SK-MEL-5 (cell line): ENCODE results near the gene CDC23. TPM values are rescaled to one million over a fixed set of nuclear protein-coding genes. Genes with fewer than 3 reads are reported as not detected.
"Not testable (repeated sequence)": the region's sequence is repeated elsewhere in the genome, so short reads cannot be mapped to it uniquely, and the experiment has no call there.

Source experiments
- DNase-seq: peaks from one replicate; pipeline ENCODE4 v3.0.0-alpha.2; 2016; ENCODE audit warnings: low read depth, low spot score
- in situ Hi-C: cut with HindIII; loops from 2 replicates; pipeline ENCODE4 v1.10.0; 2016; ENCODE audit warnings: low sequenced_read_pairs, high pct_unique_total_duplicates, low pct_unique_long_range_greater_than_20kb
- total RNA-seq: library from RNA; depleted of rRNA; stranded (reverse); fragments of >200 nt; shearing (Covaris generic); gene quantifications from 2 replicates; pipeline ENCODE4 v1.2.3, GENCODE V29; 2014; rRNA removed

Gene CDC23
- total RNA-seq, 1 experiment from 2014 or later = 36.2 TPM

DNA sequence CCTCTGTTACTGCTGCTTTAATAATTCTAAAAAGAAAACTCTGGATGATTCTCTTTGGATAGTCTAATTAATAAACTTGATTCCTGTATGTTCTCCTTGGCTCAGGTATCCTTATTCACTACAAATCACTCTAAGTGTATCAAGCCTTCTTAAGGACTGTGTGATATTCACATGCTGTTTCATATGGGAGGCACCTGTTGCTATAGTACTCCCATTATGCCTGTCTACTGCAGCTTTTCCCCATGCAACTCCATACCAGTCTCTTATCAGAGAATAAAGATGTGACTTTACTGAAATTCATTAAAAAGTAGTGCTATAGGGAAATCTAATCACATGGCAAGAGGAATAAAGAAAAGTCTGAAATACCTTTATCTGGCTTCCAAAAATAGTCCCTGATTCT lies 49.4 kb downstream of the CDC23 start:
- DNase-seq = no peak
- in situ Hi-C loops = no loop called here

GRCh38 chr5:138160706-138161105 lies 52.4 kb downstream of the CDC23 start:
- in situ Hi-C loops = no loop called here
- peak; percentile 89 for DNase-seq

DNA sequence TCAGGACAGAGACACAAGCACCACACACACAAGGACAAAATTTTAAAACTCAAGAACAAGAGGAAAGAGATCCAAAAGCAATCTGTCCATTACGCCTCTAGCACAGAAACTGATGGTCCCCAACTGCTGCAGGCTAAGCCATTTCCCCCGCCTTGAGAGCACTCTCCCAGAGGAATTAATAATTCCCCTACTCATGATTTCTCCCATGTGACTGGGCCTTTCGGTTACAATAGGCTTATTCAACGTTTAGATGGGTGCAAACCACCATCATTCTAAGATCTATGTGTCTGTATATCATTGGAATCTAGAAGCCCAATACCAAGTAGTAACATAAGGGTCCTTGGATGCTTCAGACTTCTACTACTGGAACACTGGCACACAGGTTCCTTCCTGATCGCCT lies 53.5 kb downstream of the CDC23 start:
- in situ Hi-C loops = no loop called here
- peak; percentile 91 for DNase-seq

DNA sequence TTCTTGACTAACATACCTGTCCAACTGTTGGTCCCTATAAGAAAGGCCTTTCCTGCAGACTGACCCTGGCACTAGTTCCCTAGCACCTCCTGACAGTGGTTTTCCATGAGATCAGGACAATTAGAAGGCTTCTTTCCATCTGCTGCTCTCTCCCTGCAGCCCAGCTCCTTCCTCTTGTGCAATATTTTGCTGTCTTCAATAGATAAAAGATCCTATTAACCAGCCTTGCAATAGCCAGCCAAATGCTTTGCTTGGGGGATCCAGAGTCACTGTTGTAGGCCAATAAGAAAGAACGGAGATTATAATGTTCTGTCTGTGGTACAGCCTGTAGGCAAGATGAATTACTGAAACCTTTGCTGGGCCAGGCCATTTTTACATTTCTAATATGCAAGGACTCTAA lies 55.5 kb downstream of the CDC23 start:
- in situ Hi-C loops = no loop called here
- DNase-seq = peak; percentile 92

DNA sequence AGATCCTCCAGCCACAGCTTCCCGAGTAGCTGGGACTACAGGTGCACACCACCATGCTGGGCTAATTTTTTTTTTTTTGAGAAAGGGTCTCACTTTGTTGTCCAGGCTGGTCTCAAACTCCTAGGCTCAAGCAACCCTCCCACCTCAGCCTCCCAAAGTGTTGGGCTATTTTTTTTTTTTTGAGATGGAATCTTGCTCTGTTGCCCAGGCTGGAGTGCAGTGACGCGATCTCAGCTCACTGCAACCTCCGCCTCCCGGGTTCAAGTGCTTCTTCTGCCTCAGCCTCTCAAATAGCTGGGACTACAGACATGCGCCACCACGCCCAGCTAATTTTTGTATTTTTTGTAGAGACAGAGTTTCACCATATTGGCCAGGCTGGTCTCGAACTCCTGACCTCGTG lies 57.1 kb downstream of the CDC23 start:
- in situ Hi-C loops, DNase-seq: not testable (repeated sequence)

DNA sequence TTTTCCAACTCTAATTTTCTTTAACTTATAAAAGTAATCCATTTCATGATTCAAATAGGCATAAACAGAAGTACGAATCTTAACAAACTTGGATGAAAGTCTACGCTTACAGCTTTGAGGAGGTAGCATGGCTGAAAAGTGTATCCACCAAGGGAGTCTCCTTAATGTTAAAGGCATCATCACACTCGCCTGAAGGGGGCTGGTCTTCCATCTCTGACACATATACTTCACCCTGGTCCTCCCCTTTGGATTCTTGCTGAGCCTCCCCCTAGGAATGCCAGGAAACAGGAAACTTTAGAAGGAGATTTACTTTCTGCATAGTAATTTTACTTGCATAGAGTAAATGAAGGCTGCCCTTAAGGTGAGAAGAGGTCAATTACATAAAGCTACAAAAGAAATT lies 63.6 kb downstream of the CDC23 start:
- peak; percentile 47 for DNase-seq
- in situ Hi-C loops = no loop called here

- DNase-seq = peak; percentile 54
- in situ Hi-C loops = no loop called here
Measured at GRCh38 chr5:138148811-138149210, 64.3 kb downstream of the CDC23 start.

- DNase-seq, in situ Hi-C loops: not testable (repeated sequence)
Measured at GRCh38 chr5:138143578-138143977, 69.5 kb downstream of the CDC23 start.

DNA sequence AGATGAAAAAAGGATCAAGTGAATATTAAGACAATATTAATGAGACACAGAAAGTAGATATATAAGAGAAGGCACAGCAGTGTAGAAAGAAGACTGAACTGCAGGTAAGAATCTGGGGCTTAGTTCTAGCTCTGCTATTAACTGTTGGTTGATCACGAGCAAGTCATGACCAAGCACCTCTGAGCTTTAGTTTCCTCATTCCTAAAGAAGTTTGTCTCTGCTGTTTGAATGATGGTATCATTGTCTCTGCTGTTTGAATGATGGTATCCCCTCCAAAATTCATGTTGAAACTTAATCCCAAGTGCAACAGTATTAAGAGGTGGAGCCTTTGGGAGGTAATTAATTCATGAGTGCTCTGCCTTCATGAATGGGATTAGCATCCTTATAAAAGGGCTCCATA lies 71.4 kb downstream of the CDC23 start:
- DNase-seq = no peak
- in situ Hi-C loops = no loop called here

GRCh38 chr5:138140268-138140667 lies 72.9 kb downstream of the CDC23 start:
- no peak for DNase-seq
- in situ Hi-C loops = no loop called here

GRCh38 chr5:138139781-138140090 lies 73.4 kb downstream of the CDC23 start:
- DNase-seq = no peak
- in situ Hi-C loops = no loop called here

GRCh38 chr5:138138949-138139780 lies 74.0 kb downstream of the CDC23 start, which contains the start of gene NME5:
Gene NME5, minus strand, starts transcription at chr5:138139428. Its CDS starts 648 bp downstream, at chr5:138138780.
- in situ Hi-C loops = no loop called here
- peak; percentile 73 for DNase-seq

Other genes starting within 250 kb of the CDC23 start
- 22.7 and 27.3 TPM in 2 replicates for gene FAM13B, start 180.2 kb downstream of the CDC23 start, total RNA-seq
- not detected in 2 replicates for gene WNT8A, start 129.3 kb downstream of the CDC23 start, total RNA-seq
- 8.3 and 8.5 TPM in 2 replicates for gene NME5, start 73.9 kb downstream of the CDC23 start, total RNA-seq
- gene BRD8, start 34.7 kb downstream of the CDC23 start, total RNA-seq = 48.2 and 50.8 TPM in 2 replicates
- gene KIF20A, start 34.2 kb downstream of the CDC23 start, total RNA-seq = 35.9 and 41.7 TPM in 2 replicates
- gene GFRA3, start 61.3 kb upstream of the CDC23 start, total RNA-seq = not detected in 2 replicates
- 9.0 and 9.3 TPM in 2 replicates for gene CDC25C, start 118.5 kb upstream of the CDC23 start, total RNA-seq
- gene FAM53C, start 124.9 kb upstream of the CDC23 start, total RNA-seq = 18.5 and 19.5 TPM in 2 replicates
- gene KDM3B, start 139.4 kb upstream of the CDC23 start, total RNA-seq = 42.9 and 44.3 TPM in 2 replicates
- 0.32 and 2.7 TPM in 2 replicates for gene REEP2, start 225.7 kb upstream of the CDC23 start, total RNA-seq